Smooth muscle cell (in vitro differentiated cells): ENCODE data around the gene KCNQ2. TPM values are rescaled to one million over a fixed set of nuclear protein-coding genes. Genes with fewer than 3 reads are reported as not detected.
A peak's percentile ranks its signal among the peaks of the same experiment; 100 is the strongest.

Experiments used
- DNase-seq: peaks from one replicate; lab custom pipeline; 2025; ENCODE audit not compliant: unreplicated experiment; lab: John Stamatoyannopoulos, UW
- H2AFZ ChIP-seq: fragments of 200-600 bp; sonication (generic); 2 replicates; pipeline ENCODE4 v1.6.0; 2016; ENCODE audit warnings: antibody characterized with exemption, low read depth, mild to moderate bottlenecking
- H3F3A ChIP-seq: fragments of 200-600 bp; sonication (generic); 2 replicates; pipeline ENCODE4 v1.6.0; 2017; ENCODE audit warnings: antibody characterized with exemption, low read depth
- H3K27ac ChIP-seq: fragments of 200-600 bp; sonication (generic); 2 replicates; pipeline ENCODE4 v1.5.1; 2016; ENCODE audit warnings: low read depth, mild to moderate bottlenecking
- H3K27me3 ChIP-seq: fragments of 200-600 bp; sonication (generic); 2 replicates; pipeline ENCODE4 v1.6.1; 2016; ENCODE audit warnings: low read depth, mild to moderate bottlenecking
- H3K36me3 ChIP-seq: fragments of 200-600 bp; sonication (generic); 2 replicates; pipeline ENCODE4 v1.5.1; 2016; ENCODE audit warnings: low read depth
- H3K4me1 ChIP-seq: fragments of 200-600 bp; sonication (generic); 2 replicates; pipeline ENCODE4 v1.5.1; 2016; ENCODE audit warnings: low read depth
- H3K4me2 ChIP-seq: fragments of 200-600 bp; sonication (generic); 2 replicates; pipeline ENCODE4 v1.6.0; 2016; ENCODE audit warnings: mild to moderate bottlenecking
- H3K4me3 ChIP-seq: fragments of 200-600 bp; sonication (generic); 2 replicates; pipeline ENCODE4 v1.5.1; 2016; ENCODE audit warnings: mild to moderate bottlenecking
- H3K79me2 ChIP-seq: fragments of 200-600 bp; sonication (generic); 2 replicates; pipeline ENCODE4 v1.6.0; 2016; ENCODE audit warnings: low read depth, mild to moderate bottlenecking
- H3K9ac ChIP-seq: fragments of 200-600 bp; sonication (generic); 2 replicates; pipeline ENCODE4 v1.6.0; 2016; ENCODE audit warnings: low read depth
- H3K9me3 ChIP-seq: fragments of 200-600 bp; sonication (generic); replicated peaks from 2 replicates; pipeline ENCODE4 v1.5.1; 2016; ENCODE audit warnings: low read depth
- H4K20me1 ChIP-seq: fragments of 200-600 bp; sonication (generic); 2 replicates; pipeline ENCODE4 v1.6.0; 2016; ENCODE audit warnings: low read depth
- WGBS: methylation state at CpG from one replicate; pipeline ENCODE4 v1.1.7; 2016; ENCODE audit warnings: low lambda C conversion rate; 5-methylcytosine and 5-hydroxymethylcytosine counted together
- polyA plus RNA-seq: library from polyadenylated mRNA; unstranded; fragments of >200 nt; fragmentation: Nextera tagmentation; extraction: Ambion mirVana; gene quantifications from 2 replicates; pipeline ENCODE4 v1.2.1, GENCODE V29; 2016
- total RNA-seq: library from RNA; depleted of rRNA; stranded (reverse); fragments of >200 nt; gene quantifications from 2 replicates; pipeline ENCODE4 v1.2.3, GENCODE V29; 2014
- TF ChIP-seq, protein P1 (sequence below): fragments of 200-600 bp; sonication (generic); IDR thresholded peaks from 2 replicates; pipeline ENCODE4 v1.5.1; 2017; ENCODE audit warnings: borderline replicate concordance, mild to moderate bottlenecking, antibody characterized with exemption; ENCODE audit not compliant: insufficient read depth, poor library complexity, severe bottlenecking

KCNQ2 gene
- total and polyA plus RNA-seq, 2 experiments from 2014 or later: 5.1 to 5.7 TPM

DNA sequence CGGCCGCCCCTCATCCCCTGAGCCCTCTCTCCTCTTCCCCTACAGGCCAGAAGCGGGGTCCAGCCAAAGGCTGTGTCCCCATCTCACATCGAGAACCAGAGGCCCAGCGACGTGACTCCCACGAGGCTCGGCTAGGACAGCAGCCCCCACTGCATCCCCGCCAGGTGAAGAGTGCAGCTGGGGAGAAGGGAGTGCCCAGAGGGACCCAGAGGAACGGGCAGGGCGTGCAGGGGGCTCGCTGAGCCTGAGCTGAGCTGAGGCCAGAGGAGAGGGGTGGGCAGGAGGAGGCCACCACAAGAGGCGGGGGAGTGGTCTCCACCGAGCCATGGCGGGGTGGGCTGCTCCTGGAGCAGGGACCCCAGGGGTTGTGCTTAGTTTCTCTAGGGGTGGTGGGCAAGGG lies 32.6 kb downstream of the KCNQ2 start:
- H3K4me3 ChIP-seq: no peak overlapping the region
- no peak overlapping the region for H3K4me2 ChIP-seq
- no peaks in the 10 kb centered on the region for H3K4me1 ChIP-seq
- H3K79me2 ChIP-seq: no peaks in the 10 kb centered on the region
- no peak for DNase-seq
- H3K9ac ChIP-seq: no peak overlapping the region
- 97% methylated on average over 15 of the region's 15 CpGs for WGBS
- TF ChIP-seq, protein P1, sequence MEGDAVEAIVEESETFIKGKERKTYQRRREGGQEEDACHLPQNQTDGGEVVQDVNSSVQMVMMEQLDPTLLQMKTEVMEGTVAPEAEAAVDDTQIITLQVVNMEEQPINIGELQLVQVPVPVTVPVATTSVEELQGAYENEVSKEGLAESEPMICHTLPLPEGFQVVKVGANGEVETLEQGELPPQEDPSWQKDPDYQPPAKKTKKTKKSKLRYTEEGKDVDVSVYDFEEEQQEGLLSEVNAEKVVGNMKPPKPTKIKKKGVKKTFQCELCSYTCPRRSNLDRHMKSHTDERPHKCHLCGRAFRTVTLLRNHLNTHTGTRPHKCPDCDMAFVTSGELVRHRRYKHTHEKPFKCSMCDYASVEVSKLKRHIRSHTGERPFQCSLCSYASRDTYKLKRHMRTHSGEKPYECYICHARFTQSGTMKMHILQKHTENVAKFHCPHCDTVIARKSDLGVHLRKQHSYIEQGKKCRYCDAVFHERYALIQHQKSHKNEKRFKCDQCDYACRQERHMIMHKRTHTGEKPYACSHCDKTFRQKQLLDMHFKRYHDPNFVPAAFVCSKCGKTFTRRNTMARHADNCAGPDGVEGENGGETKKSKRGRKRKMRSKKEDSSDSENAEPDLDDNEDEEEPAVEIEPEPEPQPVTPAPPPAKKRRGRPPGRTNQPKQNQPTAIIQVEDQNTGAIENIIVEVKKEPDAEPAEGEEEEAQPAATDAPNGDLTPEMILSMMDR: no peak
- H3K36me3 ChIP-seq: no peaks in the 10 kb centered on the region
- H3F3A ChIP-seq: no peaks in the 10 kb centered on the region
- no peaks in the 10 kb centered on the region for H3K27me3 ChIP-seq
- no peaks in the 10 kb centered on the region for H3K9me3 ChIP-seq
- no peaks in the 10 kb centered on the region for H4K20me1 ChIP-seq
- H2AFZ ChIP-seq: no peak overlapping the region
- no peak overlapping the region for H3K27ac ChIP-seq

DNA sequence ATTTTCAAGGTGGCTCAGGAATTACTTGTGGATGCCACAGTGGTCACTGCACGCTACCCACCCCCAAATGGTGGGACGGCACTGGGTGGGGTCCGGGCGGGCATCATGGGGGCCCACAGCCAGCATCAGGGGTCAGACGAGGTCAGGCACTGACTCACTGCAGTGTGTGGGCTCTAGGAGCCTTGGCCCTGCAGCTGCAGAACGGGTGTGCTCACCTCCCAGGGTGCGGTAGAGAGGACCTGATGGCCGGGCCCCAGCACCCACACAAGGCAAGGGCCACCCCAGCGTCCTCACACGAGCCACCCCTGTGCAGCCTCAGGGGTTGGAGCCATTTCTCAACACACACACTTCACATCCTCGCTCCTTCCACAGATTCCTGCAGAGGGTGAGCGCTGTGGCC lies 34.3 kb downstream of the KCNQ2 start:
- Histone ChIP-seq H3K27ac (no peak overlapping the region), H3K9ac (no peak overlapping the region), H2AFZ (no peak overlapping the region), H3K4me2 (no peak overlapping the region), H3K79me2 (no peaks in the 10 kb centered on the region), H4K20me1 (no peaks in the 10 kb centered on the region), H3K27me3 (no peaks in the 10 kb centered on the region), H3F3A (no peaks in the 10 kb centered on the region), H3K36me3 (no peaks in the 10 kb centered on the region), H3K4me1 (no peaks in the 10 kb centered on the region), H3K4me3 (no peak overlapping the region), H3K9me3 (no peaks in the 10 kb centered on the region)
- 89% methylated on average over 12 of the region's 12 CpGs for WGBS
- TF ChIP-seq, protein P1: no peak
- DNase-seq: no peak

DNA sequence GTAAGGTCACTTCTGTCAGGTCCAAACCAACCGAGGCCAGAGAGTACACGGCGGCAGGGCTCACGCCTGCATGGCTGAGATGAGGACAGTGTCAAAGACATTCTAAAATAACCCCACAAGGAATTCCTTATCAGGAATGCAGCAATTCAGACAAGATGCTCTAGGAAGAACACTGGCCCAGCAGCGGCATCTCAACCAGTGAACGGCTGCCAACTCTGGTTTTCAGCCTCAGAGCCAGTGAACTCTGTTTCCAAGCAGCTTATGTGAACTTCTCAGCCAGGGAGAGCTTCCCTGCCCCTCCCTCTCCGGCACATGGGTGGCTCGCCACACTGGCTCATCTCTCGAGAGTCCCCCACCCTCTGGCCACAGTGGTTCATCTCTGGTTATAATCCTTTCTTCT lies 36.9 kb downstream of the KCNQ2 start:
- H3K4me3 ChIP-seq: no peak overlapping the region
- no peaks in the 10 kb centered on the region for H3F3A ChIP-seq
- no peaks in the 10 kb centered on the region for H4K20me1 ChIP-seq
- TF ChIP-seq, protein P1: no peak
- no peak overlapping the region for H3K27ac ChIP-seq
- H3K27me3 ChIP-seq: no peaks in the 10 kb centered on the region
- no peaks in the 10 kb centered on the region for H3K79me2 ChIP-seq
- no peak for DNase-seq
- no peaks in the 10 kb centered on the region for H3K36me3 ChIP-seq
- WGBS: 69% methylated on average over 9 of the region's 9 CpGs
- no peaks in the 10 kb centered on the region for H3K9me3 ChIP-seq
- no peak overlapping the region for H3K9ac ChIP-seq
- H3K4me1 ChIP-seq: no peaks in the 10 kb centered on the region
- H3K4me2 ChIP-seq: no peak overlapping the region
- H2AFZ ChIP-seq: no peak overlapping the region

DNA sequence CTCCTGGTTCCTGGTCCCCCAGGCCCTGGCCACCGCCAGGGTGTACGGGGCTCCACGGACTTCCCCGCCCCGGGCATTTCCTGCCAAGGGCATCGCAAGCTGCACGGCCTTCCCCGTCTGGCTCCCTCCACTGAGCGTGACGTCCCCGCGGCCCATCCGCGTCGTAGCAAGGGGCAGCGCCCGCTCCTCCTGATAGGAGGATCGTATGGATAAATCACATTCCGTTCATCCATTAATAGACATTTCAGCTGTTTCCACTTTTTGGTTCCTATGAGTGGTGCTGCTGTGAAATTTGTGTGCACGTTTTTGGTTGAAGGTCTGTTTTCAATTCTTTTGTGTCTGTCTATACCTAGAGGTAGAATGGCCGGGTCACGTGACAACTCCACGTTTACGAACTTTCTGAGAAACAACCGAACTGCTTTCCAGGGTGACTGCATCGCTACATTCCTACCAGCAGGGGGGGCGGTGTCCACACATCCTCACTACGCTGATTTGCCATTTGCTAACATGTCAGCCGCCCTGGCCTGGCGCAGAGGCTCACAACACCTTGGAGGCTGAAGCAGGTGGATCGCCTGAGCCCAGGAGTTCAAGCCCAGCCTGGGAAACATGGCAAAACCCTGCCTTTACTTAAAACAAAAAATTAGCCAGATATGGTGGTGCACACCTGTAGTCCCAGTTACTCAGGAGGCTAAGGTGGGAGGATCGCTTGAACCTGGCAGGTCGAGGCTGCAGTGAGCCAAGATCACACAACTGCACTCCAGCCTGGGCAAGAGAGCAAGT lies 37.7 kb downstream of the KCNQ2 start:
- no peaks in the 10 kb centered on the region for H4K20me1 ChIP-seq
- TF ChIP-seq, protein P1: peak; percentile 69
- 57% methylated on average over 33 of the region's 33 CpGs for WGBS
- no peaks in the 10 kb centered on the region for H3F3A ChIP-seq
- DNase-seq: no peak
- no peak overlapping the region for H3K27ac ChIP-seq
- H3K4me3 ChIP-seq: no peak overlapping the region
- no peaks in the 10 kb centered on the region for H3K27me3 ChIP-seq
- no peak overlapping the region for H3K9ac ChIP-seq
- H2AFZ ChIP-seq: no peak overlapping the region
- no peaks in the 10 kb centered on the region for H3K36me3 ChIP-seq
- no peaks in the 10 kb centered on the region for H3K9me3 ChIP-seq
- no peaks in the 10 kb centered on the region for H3K4me1 ChIP-seq
- H3K4me2 ChIP-seq: no peak overlapping the region
- no peaks in the 10 kb centered on the region for H3K79me2 ChIP-seq
